HCT116 (cell line): ENCODE data around the gene ADAM8. TPM values are rescaled to one million over a fixed set of nuclear protein-coding genes. Genes with fewer than 3 reads are reported as not detected.

Source experiments
- ATAC-seq: fragments of 200-7000 bp; cut with Tn5 transposase; 2 replicates; pipeline ENCODE4 v1.9.1; 2020; ENCODE audit warnings: mild to moderate bottlenecking, moderate library complexity
- BruUV-seq: library from RNA; stranded (reverse); fragments of 400-500 nt; replicated peaks from 2 replicates; lab custom pipeline; 2021; lab: Mats Ljungman, UMichigan
- CTCF ChIA-PET: fragments of 300-600 bp; sonication (Branson Sonifier 250); formaldehyde crosslinking; loops from one replicate; lab custom pipeline; 2021; ENCODE audit warnings: antibody characterized with exemption; lab: Charles Lee
- POLR2A ChIA-PET: fragments of 300-600, 350-600 bp; sonication (Branson Sonifier 250); formaldehyde crosslinking; loops from one replicate; lab custom pipeline; 2021; ENCODE audit warnings: antibody characterized with exemption; lab: Charles Lee
- RAD21 ChIA-PET, 2 experiments: fragments of 300-600 bp; sonication (Branson Sonifier 250); formaldehyde crosslinking; loops; one replicate each; lab custom pipeline; 2023; ENCODE audit warnings: low total read pairs in 2 of 2; ENCODE audit not compliant: uncharacterized antibody in 2 of 2, unreplicated experiment in 2 of 2, low non-redundant PET in 1 of 2; lab: Charles Lee
- DNase-seq: peaks from one replicate; pipeline ENCODE4 v3.0.0-alpha.2; 2010; ENCODE audit warnings: low read depth, low spot score
- H2AFZ ChIP-seq: fragments of 200-600 bp; shearing (Covaris generic), sonication (generic); 2 replicates; pipeline ENCODE4 v1.6.1; 2017; ENCODE audit warnings: low read depth, mixed run types, mixed read lengths, antibody characterized with exemption, low read length; ENCODE audit not compliant: poor library complexity, severe bottlenecking
- H3K27ac ChIP-seq: 2 replicates; pipeline ENCODE4 v1.5.1; 2012; ENCODE audit warnings: low read depth, low read length
- H3K27me3 ChIP-seq: fragments of 200-600 bp; sonication (generic); 2 replicates; pipeline ENCODE4 v1.6.1; 2016; ENCODE audit warnings: mixed run types, low read length, mixed read lengths; ENCODE audit not compliant: insufficient read depth
- H3K36me3 ChIP-seq, 2 experiments: fragments of 200-500 bp in 1 of 2; fragments of 200-600 bp in 1 of 2; sonication (Bioruptor generic) in 1 of 2; sonication (generic) in 1 of 2; 2 replicates each; pipeline versions ENCODE4 v1.5.1 to v1.6.1; 2014 to 2016; ENCODE audit warnings: low read length in 2 of 2, inconsistent platforms in 1 of 2, mixed read lengths in 1 of 2, mixed run types in 1 of 2; ENCODE audit not compliant: insufficient read depth in 2 of 2, control insufficient read depth in 1 of 2
- H3K4me1 ChIP-seq, 2 experiments: fragments of 200-600 bp in 1 of 2; sonication (generic) in 1 of 2; 2 replicates each; pipeline versions ENCODE4 v1.5.1 to v1.6.1; 2012 to 2017; ENCODE audit warnings: low read length in 2 of 2, inconsistent platforms in 1 of 2, mild to moderate bottlenecking in 1 of 2, mixed read lengths in 1 of 2, mixed run types in 1 of 2, moderate library complexity in 1 of 2; ENCODE audit not compliant: insufficient read depth in 2 of 2, control insufficient read depth in 1 of 2
- H3K4me2 ChIP-seq: fragments of 200-600 bp; sonication (generic); 2 replicates; pipeline ENCODE4 v1.6.1; 2017; ENCODE audit warnings: mixed run types, low read length, mixed read lengths
- H3K4me3 ChIP-seq, 2 experiments: fragments of 200-600 bp in 1 of 2; sonication (generic) in 1 of 2; replicated peaks in 1 of 2; 2 replicates each; pipeline ENCODE4 v1.5.1; 2011 to 2016; ENCODE audit warnings: low read length in 2 of 2, control low read depth in 1 of 2, low read depth in 1 of 2, mild to moderate bottlenecking in 1 of 2, mixed read lengths in 1 of 2, mixed run types in 1 of 2
- H3K79me2 ChIP-seq: fragments of 200-600 bp; sonication (generic); 2 replicates; pipeline ENCODE4 v1.6.1; 2017; ENCODE audit warnings: mild to moderate bottlenecking, mixed run types, low read length, moderate library complexity, mixed read lengths; ENCODE audit not compliant: insufficient read depth
- H3K9ac ChIP-seq: fragments of 200-600 bp; sonication (generic); 2 replicates; pipeline ENCODE4 v1.6.1; 2016; ENCODE audit warnings: low read length, mixed read lengths
- H3K9me2 ChIP-seq: fragments of 200-600 bp; sonication (generic), shearing (Covaris generic); 2 replicates; pipeline ENCODE4 v1.6.1; 2017; ENCODE audit warnings: mixed run types, mild to moderate bottlenecking, moderate library complexity; ENCODE audit not compliant: insufficient read depth
- H3K9me3 ChIP-seq, 2 experiments: fragments of 200-500 bp in 1 of 2; fragments of 200-600 bp in 1 of 2; sonication (Bioruptor generic) in 1 of 2; sonication (generic) in 1 of 2; 2 replicates each; pipeline ENCODE4 v1.6.1; 2014 to 2017; ENCODE audit warnings: low read length in 2 of 2, mixed read lengths in 2 of 2, inconsistent platforms in 1 of 2, low read depth in 1 of 2, mild to moderate bottlenecking in 1 of 2, mixed run types in 1 of 2, moderate library complexity in 1 of 2; ENCODE audit not compliant: control insufficient read depth in 1 of 2, insufficient read depth in 1 of 2
- H4K20me1 ChIP-seq: fragments of 200-600 bp; sonication (generic), shearing (Covaris generic); 2 replicates; pipeline ENCODE4 v1.6.1; 2017; ENCODE audit warnings: mixed run types, mild to moderate bottlenecking, moderate library complexity; ENCODE audit not compliant: insufficient read depth
- CBX3 ChIP-seq: IDR thresholded peaks from 2 replicates; pipeline ENCODE4 v1.6.1; 2012; ENCODE audit warnings: low read depth
- CEBPB ChIP-seq: IDR thresholded peaks from 2 replicates; pipeline ENCODE4 v1.6.1; 2012; ENCODE audit warnings: low read depth
- EGR1 ChIP-seq: IDR thresholded peaks from 2 replicates; pipeline ENCODE4 v1.6.1; 2012; ENCODE audit warnings: low read depth
- ELF1 ChIP-seq: IDR thresholded peaks from 2 replicates; pipeline ENCODE4 v1.6.1; 2012; ENCODE audit warnings: low read depth, borderline replicate concordance
- EZH2 ChIP-seq: fragments of 200-600 bp; sonication (generic); IDR thresholded peaks from 2 replicates; pipeline ENCODE4 v1.6.1; 2017; ENCODE audit warnings: antibody characterized with exemption, mixed run types
- EZH2phosphoT487 ChIP-seq: fragments of 200-600 bp; IDR thresholded peaks from 2 replicates; pipeline ENCODE4 v1.6.1; 2018; ENCODE audit warnings: antibody characterized with exemption, borderline replicate concordance
- FOSL1 ChIP-seq: IDR thresholded peaks from 2 replicates; pipeline ENCODE4 v1.6.1; 2012; ENCODE audit warnings: low read depth
- JUND ChIP-seq: IDR thresholded peaks from 2 replicates; pipeline ENCODE4 v1.6.1; 2012
- POLR2AphosphoS5 ChIP-seq: IDR thresholded peaks from 2 replicates; pipeline ENCODE4 v1.6.1; 2011; ENCODE audit warnings: mild to moderate bottlenecking, low read depth, low read length, moderate library complexity
- RAD21 ChIP-seq: IDR thresholded peaks from 2 replicates; pipeline ENCODE4 v1.6.1; 2012; ENCODE audit warnings: low read depth, mild to moderate bottlenecking
- SIN3A ChIP-seq: IDR thresholded peaks from 2 replicates; pipeline ENCODE4 v1.6.1; 2012; ENCODE audit warnings: low read depth
- SP1 ChIP-seq: IDR thresholded peaks from 2 replicates; pipeline ENCODE4 v1.6.1; 2012; ENCODE audit warnings: low read depth
- SRF ChIP-seq: IDR thresholded peaks from 2 replicates; pipeline ENCODE4 v1.6.1; 2012; ENCODE audit warnings: low read depth
- TCF7L2 ChIP-seq: IDR thresholded peaks from 2 replicates; pipeline ENCODE4 v1.7.0; 2011; ENCODE audit warnings: borderline replicate concordance, inconsistent platforms; ENCODE audit not compliant: insufficient read depth, insufficient read length; ENCODE audit errors: extremely low read depth
- ZFX ChIP-seq: fragments of 450-650 bp; IDR thresholded peaks from 2 replicates; pipeline ENCODE4 v1.6.1; 2017
- ZNF274 ChIP-seq: fragments of 200-500 bp; sonication (Bioruptor generic); IDR thresholded peaks from 2 replicates; pipeline ENCODE4 v1.6.1; 2014; ENCODE audit warnings: mild to moderate bottlenecking, low read depth, low read length, inconsistent platforms
- intact Hi-C: fragments of 100-400 bp; cut with micrococcal nuclease; formaldehyde crosslinking; loops from 2 replicates; pipeline ENCODE4 v1.10.0; 2022
- total RNA-seq: library from RNA; stranded (reverse); gene quantifications from one replicate; pipeline ENCODE4 v1.2.1, GENCODE V29; 2021; ENCODE audit not compliant: unreplicated experiment
- TF ChIP-seq, protein P1 (sequence below): IDR thresholded peaks from 2 replicates; pipeline ENCODE4 v1.6.1; 2012
- TF ChIP-seq, protein P2 (sequence below), 3 experiments: fragments of 200-600 bp in 1 of 3; sonication (generic) in 1 of 3; IDR thresholded peaks in 2 of 3; conservative IDR thresholded peaks in 1 of 3; 2 replicates each; pipeline ENCODE4 v1.5.1; 2012 to 2017; ENCODE audit warnings: low read depth in 2 of 3, low read length in 2 of 3, antibody characterized with exemption in 1 of 3, borderline replicate concordance in 1 of 3, control low read depth in 1 of 3, mild to moderate bottlenecking in 1 of 3, mixed read lengths in 1 of 3, mixed run types in 1 of 3, moderate library complexity in 1 of 3; ENCODE audit not compliant: insufficient read depth in 1 of 3
- TF ChIP-seq, protein P3 (sequence below): IDR thresholded peaks from 2 replicates; pipeline ENCODE4 v1.6.1; 2012; ENCODE audit warnings: low read depth

The ADAM8 gene
- total RNA-seq, 1 experiment from 2014 or later: 4.1 TPM

DNA sequence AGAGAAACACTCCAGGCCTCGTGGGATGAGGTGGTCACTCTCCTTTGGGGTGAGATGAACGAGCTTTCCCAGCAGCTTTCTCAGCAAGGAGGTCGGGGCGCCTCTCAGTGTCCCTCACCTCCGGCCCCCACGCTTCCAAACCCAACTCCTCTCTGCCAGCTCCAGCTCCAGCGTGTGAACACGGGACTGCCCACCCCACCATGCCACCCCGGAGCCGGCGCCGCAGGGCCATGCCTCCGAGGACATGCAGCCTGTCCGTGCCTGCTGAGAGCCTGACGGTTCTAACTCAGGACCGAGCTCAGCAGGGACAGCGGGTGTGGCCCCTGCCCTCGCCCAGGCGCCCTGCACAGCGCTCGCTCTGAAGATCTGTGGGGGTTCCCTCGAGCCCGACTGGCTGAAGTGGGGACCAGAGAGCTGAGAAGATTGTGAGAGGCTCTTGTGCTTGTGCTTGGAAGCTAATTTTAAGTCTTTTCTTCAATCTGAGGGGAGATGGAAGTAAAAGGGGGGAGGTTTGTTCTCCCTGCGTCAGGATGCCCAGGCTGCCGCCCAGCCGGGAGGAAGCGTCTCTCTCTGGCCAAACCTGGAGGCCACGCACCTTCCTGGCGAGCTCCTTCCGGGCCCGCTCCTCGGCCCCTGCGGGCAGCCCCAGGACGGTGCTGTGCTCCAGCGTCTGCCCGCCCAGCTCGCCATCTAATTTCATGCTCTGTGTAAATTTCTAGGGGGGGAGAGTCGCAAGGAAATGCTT is 5.1 kb upstream of the ADAM8 start:
- H3K27me3 ChIP-seq: no peaks in the 10 kb centered on the region
- no peaks in the 10 kb centered on the region for H3K9me2 ChIP-seq
- no peak overlapping the region for H2AFZ ChIP-seq
- H3K79me2 ChIP-seq: no peaks in the 10 kb centered on the region
- intact Hi-C loops: no loop called here
- POLR2A ChIA-PET: no interaction called here
- no peak for DNase-seq
- H3K4me1 ChIP-seq: no peaks in the 10 kb centered on the region
- no peak overlapping the region for H3K9ac ChIP-seq
- H3K36me3 ChIP-seq: no peaks in the 10 kb centered on the region
- no peaks in the 10 kb centered on the region for H3K9me3 ChIP-seq
- no peaks in the 10 kb centered on the region for H4K20me1 ChIP-seq
- ATAC-seq: no peak
- TF ChIP-seq, protein P1, sequence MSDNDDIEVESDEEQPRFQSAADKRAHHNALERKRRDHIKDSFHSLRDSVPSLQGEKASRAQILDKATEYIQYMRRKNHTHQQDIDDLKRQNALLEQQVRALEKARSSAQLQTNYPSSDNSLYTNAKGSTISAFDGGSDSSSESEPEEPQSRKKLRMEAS: no peak
- no peak for TF ChIP-seq CEBPB
- no peak for TF ChIP-seq POLR2AphosphoS5
- TF ChIP-seq FOSL1: no peak
- TF ChIP-seq JUND: no peak
- no peak for TF ChIP-seq SRF
- TF ChIP-seq SP1: no peak
- TF ChIP-seq, protein P2, sequence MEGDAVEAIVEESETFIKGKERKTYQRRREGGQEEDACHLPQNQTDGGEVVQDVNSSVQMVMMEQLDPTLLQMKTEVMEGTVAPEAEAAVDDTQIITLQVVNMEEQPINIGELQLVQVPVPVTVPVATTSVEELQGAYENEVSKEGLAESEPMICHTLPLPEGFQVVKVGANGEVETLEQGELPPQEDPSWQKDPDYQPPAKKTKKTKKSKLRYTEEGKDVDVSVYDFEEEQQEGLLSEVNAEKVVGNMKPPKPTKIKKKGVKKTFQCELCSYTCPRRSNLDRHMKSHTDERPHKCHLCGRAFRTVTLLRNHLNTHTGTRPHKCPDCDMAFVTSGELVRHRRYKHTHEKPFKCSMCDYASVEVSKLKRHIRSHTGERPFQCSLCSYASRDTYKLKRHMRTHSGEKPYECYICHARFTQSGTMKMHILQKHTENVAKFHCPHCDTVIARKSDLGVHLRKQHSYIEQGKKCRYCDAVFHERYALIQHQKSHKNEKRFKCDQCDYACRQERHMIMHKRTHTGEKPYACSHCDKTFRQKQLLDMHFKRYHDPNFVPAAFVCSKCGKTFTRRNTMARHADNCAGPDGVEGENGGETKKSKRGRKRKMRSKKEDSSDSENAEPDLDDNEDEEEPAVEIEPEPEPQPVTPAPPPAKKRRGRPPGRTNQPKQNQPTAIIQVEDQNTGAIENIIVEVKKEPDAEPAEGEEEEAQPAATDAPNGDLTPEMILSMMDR (IDR thresholded peaks at IDR 0.05 in 2 of 3, conservative IDR thresholded peaks at IDR 0.05 in 1 of 3; ENCODE audit: borderline replicate concordance in 1 of 3, insufficient read depth in 1 of 3, low read depth in 2 of 3, low read length in 2 of 3): no peak
- no peak for TF ChIP-seq RAD21
- TF ChIP-seq, protein P3, sequence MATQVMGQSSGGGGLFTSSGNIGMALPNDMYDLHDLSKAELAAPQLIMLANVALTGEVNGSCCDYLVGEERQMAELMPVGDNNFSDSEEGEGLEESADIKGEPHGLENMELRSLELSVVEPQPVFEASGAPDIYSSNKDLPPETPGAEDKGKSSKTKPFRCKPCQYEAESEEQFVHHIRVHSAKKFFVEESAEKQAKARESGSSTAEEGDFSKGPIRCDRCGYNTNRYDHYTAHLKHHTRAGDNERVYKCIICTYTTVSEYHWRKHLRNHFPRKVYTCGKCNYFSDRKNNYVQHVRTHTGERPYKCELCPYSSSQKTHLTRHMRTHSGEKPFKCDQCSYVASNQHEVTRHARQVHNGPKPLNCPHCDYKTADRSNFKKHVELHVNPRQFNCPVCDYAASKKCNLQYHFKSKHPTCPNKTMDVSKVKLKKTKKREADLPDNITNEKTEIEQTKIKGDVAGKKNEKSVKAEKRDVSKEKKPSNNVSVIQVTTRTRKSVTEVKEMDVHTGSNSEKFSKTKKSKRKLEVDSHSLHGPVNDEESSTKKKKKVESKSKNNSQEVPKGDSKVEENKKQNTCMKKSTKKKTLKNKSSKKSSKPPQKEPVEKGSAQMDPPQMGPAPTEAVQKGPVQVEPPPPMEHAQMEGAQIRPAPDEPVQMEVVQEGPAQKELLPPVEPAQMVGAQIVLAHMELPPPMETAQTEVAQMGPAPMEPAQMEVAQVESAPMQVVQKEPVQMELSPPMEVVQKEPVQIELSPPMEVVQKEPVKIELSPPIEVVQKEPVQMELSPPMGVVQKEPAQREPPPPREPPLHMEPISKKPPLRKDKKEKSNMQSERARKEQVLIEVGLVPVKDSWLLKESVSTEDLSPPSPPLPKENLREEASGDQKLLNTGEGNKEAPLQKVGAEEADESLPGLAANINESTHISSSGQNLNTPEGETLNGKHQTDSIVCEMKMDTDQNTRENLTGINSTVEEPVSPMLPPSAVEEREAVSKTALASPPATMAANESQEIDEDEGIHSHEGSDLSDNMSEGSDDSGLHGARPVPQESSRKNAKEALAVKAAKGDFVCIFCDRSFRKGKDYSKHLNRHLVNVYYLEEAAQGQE: no peak
- no peak for TF ChIP-seq EGR1
- no peak for TF ChIP-seq EZH2phosphoT487
- no peak for TF ChIP-seq ZFX
- TF ChIP-seq EZH2: no peak
- no peak for TF ChIP-seq TCF7L2
- no peak for TF ChIP-seq ELF1
- no peak for TF ChIP-seq CBX3
- no peak for TF ChIP-seq SIN3A
- TF ChIP-seq ZNF274: no peak
- no peak overlapping the region for H3K4me3 ChIP-seq
- H3K4me2 ChIP-seq: no peak overlapping the region
- no peak overlapping the region for H3K27ac ChIP-seq
- RAD21 ChIA-PET: no interaction called here
- BruUV-seq: no TSS peak
- CTCF ChIA-PET: no interaction called here
